Measurements from ENCODE around the gene MAGI3.
"Not testable (repeated sequence)": the region's sequence is repeated elsewhere in the genome, so short reads cannot be mapped to it uniquely, and the experiment has no call there.

The MAGI3 gene

DNA sequence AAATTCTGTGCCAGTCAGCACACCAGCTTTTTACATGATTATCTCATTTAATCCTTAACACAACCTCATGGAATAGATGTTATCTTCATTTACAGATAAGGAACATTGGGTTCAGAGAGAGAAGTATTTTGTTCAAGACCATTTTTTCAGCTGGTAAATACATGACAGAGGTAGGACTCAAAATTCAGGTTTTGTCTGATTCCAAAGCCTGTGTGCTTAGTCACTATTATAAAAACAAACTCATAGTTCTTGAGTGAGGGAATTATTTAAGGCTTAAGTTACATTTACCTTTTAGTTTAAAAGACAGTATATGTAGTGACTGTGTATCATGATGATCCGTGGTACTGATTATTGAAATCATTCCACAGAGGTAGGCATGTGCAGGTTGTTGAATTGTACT is 125.2 kb downstream of the MAGI3 start:
- no peak for DNase-seq (ENCODE audit: low spot score)

GRCh38 chr1:113517346-113517745 is 127.0 kb downstream of the MAGI3 start:
- no peak for DNase-seq (ENCODE audit: low spot score)

- no peak for DNase-seq (ENCODE audit: low spot score)
Observed at GRCh38 chr1:113517983-113518382, 127.7 kb downstream of the MAGI3 start.

- no peak for DNase-seq (ENCODE audit: low spot score)
Observed at GRCh38 chr1:113519556-113519955, 129.2 kb downstream of the MAGI3 start.

DNA sequence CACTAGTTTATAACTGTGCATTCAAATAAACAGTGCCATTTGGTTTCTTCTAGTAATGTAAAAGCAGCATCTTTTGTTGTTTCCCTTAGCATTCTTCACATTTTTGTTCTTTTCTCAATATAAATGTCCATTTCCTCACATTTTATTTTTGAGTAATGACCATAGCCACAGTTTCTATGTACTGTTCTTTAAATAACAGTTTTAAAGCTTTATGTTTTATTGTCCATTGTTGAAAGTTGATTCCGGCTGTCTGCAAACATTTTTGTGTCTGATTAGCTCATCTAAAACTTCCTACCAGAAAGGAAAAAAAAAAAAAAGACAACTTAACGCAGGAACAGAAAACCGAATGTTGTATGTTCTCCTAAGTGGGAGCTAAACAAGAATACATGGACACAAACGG is 139.7 kb downstream of the MAGI3 start:
- DNase-seq (ENCODE audit: low spot score) = no peak

GRCh38 chr1:113531321-113531720 is 141.0 kb downstream of the MAGI3 start:
- no peak for DNase-seq (ENCODE audit: low spot score)

DNA sequence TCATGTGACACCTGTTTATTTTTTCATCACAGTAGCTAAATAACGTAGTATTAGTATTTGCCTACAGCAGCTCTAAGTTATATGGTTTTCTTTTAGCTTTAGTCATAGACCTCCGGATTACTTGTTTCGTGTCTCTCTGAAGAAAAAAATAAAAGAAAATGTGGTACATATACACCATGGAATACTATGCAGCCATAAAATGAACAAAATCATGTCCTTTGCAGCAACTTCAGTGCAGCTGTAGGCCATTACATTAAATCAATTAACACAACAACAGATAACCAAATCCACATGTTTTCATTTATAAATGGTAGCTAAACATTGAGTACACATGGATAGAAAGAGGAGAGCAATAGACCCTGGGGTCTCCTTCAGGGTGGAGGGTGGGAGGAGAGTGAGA is 142.7 kb downstream of the MAGI3 start:
- DNase-seq (ENCODE audit: low spot score) = no peak

- DNase-seq (ENCODE audit: low spot score) = no peak
Observed at GRCh38 chr1:113534130-113534817, 144.0 kb downstream of the MAGI3 start.

GRCh38 chr1:113534875-113535274 is 144.6 kb downstream of the MAGI3 start:
- DNase-seq (ENCODE audit: low spot score) = no peak

- DNase-seq (ENCODE audit: low spot score) = no peak
Observed at GRCh38 chr1:113536182-113536780, 146.0 kb downstream of the MAGI3 start.

DNA sequence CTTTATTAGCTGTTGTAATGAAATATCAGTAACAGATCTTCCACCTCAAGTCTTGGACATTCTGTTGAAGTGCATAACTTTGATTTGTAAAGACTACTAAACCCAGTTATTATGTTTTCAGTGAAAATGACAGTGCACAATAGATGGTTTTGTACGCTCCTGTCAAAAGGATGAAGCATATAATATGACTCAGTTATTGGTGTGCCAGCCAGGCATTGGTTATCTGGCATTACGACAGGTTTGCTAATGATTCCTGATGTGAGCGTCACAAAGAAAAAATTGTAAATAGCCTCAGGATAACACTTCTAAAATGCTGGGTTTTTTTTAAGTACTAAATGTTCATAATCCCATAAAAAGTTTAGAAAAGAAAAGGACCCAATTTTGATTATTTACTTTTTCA is 147.9 kb downstream of the MAGI3 start:
- no peak for DNase-seq (ENCODE audit: low spot score)

GRCh38 chr1:113540335-113540734 is 150.0 kb downstream of the MAGI3 start:
- no peak for DNase-seq (ENCODE audit: low spot score)

GRCh38 chr1:113541106-113541505 is 150.8 kb downstream of the MAGI3 start:
- DNase-seq (ENCODE audit: low spot score) = no peak

GRCh38 chr1:113542221-113542701 is 151.9 kb downstream of the MAGI3 start:
- no peak for DNase-seq (ENCODE audit: low spot score)

DNA sequence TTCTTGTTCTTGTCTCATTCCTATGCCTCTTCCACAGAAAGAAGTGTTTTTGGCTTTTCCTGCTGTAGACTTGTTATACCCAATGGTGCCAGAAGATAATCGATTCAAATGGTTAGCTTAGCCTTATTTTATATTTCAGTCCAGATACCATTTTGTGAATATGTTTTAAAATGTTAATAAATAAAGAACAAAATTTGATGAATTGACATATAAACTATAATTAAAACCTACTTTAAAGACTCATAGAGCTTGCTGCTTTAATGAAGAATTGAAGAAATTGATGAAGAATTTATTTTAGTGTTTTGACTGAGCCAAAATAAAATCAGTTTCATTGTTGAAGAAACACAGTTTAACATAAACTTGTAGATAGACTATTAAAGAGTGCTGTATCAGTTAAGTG is 152.8 kb downstream of the MAGI3 start:
- no peak for DNase-seq (ENCODE audit: low spot score)

GRCh38 chr1:113545210-113545609 is 154.9 kb downstream of the MAGI3 start:
- DNase-seq (ENCODE audit: low spot score) = no peak

DNA sequence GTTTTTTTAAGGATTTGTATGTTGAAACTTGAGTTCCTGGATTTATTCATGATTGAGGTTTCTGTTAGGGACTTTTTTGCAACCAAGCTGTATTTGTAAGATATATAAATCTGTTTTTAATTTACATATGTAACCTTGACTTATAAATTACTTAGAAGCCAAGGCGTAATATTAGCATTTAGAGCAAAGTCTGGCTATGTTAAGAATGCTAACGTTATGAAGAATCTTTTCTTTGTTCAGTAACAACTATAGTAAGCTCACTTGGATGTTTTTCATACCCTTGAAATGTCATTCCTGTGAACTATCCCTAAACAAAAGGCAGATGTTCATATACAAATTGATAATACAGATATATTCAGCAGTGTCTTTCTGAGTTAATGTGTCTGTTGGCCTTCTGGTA is 155.3 kb downstream of the MAGI3 start:
- no peak for DNase-seq (ENCODE audit: low spot score)

DNA sequence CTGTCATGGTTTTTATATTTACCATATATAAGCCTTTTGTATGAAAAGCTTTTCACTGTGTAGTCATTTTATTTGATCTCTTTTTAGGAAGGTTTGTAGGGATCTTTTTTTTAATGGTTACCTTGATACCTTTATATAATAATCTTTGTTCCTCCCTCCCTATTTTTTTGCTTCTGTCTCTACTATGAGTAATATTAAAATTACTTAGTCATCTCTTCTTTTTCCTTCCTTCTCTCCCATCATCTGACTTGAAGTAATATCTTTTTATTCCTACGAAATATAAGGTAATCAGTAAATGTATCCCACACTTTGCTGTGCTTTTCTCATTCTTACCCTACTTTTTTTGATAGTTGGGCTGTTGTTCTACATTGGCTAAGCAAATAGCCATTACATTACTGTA is 161.4 kb downstream of the MAGI3 start:
- DNase-seq (ENCODE audit: low spot score) = no peak

DNA sequence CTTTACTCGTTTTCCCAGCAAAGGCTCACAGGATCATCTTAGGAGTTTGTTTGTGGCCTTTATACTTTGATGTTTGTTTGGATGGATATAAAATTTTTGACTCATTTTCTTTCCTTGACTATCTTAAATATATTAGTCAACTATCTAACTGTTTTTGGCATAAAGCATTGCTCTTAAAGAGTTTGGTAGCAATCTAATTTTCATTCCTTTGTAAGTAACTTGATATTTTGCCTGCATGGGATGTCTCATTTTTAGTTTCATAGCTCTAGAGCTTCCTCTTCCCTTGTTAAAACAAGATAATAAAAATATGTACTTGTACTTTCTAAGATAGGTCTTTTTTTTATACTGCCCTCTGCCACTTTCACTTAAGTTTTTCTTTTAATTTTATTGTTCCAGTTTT is 161.9 kb downstream of the MAGI3 start:
- DNase-seq (ENCODE audit: low spot score) = no peak

DNA sequence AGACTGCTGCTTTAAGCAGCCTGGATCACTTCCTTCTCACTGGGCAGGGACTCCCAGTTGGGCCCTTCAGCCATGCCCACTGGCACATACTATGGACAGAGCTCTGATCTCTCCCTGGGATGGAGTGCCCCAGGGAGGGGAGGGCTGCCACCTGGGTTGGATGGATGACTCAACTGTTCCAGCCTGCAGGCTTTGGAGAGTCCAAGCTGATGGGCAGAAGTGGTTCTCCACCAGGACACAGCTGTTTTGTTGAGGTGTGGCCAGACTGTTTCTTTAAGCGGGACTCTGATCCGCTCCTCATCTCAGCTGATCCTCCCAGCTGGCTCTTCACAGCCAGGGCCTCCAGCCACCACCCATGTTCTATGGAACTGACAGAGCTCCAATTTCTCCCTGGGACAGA is 166.9 kb downstream of the MAGI3 start:
- DNase-seq (ENCODE audit: low spot score) = no peak

DNA sequence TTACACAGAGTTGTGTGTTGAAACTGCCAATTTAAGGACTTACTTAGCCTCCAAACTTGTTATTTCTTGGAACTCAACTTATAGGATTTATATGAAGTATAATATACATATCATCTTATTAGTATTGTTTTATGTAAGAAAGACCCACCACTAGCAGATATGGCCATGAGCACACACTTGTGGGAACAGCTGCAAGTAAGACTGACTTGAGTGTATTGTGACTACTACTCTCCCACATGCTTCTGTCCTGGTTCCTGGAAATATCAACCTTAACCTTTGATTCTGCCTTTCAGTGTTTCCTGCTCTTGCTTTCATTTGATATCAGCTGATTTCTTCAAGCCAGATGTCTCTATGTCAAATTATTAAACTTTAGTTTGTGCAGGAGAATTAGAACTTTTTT is 175.3 kb downstream of the MAGI3 start:
- no peak for DNase-seq (ENCODE audit: low spot score)

DNA sequence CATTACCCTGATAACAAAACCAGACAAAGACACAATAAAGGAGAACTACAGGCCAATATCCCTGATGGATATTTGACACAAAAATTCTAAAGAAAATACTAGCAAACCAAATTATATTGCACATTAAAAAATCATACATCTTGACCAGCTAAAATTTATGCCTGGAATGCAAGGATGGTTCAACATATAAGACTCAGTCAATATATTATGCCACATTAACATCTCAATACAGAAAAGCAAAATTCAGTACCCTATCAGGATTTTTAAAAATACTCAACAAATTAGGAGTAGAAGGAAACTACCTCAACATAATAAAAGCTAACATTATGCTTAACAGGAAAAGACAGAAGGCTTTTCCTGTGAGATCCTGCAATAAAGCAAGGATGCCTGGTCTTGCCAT is 177.1 kb downstream of the MAGI3 start:
- no peak for DNase-seq (ENCODE audit: low spot score)

DNA sequence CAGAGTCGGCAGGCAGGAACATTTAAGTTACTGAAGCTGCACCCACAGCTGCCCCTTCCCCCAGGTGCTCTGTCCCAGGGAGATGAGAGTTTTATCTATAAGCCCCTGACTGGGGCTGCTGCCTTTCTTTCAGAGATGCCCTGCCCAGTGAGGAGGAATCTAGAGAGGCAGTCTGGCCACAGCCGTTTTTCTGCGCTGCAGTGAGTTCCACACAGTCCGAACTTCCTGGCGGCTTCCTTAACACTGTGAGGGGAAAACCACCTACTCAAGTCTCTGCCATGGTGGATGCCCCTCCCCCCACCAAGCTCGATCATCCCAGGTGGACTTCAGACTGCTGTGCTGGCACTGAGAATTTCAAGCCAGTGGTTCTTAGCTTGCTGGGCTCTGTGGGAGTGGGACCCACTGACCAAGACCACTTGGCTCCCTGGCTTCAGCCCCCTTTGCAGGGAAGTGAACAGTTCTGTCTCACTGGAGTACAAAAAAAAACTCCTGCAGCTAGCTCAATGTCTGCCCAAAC is 185.5 kb downstream of the MAGI3 start:
- DNase-seq (ENCODE audit: low spot score) = not testable (repeated sequence)

DNA sequence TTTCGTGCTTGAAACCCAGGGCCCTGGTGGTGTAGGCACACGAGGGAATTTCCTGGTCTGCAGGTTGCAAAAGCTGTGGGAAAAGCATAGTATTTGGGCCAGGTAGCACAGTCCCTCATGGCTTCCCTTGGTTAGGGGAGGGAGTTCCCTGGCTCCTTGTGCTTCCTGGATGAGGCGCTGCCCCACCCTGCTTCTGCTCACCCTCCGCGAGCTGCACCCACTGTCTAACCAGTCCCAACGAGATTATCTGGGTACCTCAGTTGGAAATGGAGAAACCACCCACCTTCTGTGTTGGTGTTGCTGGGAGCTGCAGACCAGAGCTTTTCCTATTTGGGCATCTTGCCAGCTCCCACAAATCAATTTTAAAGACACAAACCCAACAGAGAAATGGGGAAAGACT is 186.0 kb downstream of the MAGI3 start:
- no peak for DNase-seq (ENCODE audit: low spot score)

Measured in CD4-positive, alpha-beta T cell treated with Interleukin-15 for 4 hours (primary cell).